Keratinocyte (primary cell): ENCODE measurements around the gene TFAP2B. TPM values are rescaled to one million over a fixed set of nuclear protein-coding genes. Genes with fewer than 3 reads are reported as not detected.

Source experiments
- DNase-seq: peaks from one replicate; pipeline ENCODE4 v3.0.0-alpha.2; 2011; ENCODE audit warnings: low read depth, missing footprints, low spot score
- FAIRE-seq: peaks from 2 replicates; lab custom pipeline; 2011; peaks lifted over from hg19 to GRCh38; lab: Jason Lieb, UNC
- H2AFZ ChIP-seq: 2 replicates; pipeline ENCODE4 v1.6.0; 2012; ENCODE audit warnings: low read length, control low read depth, inconsistent platforms; ENCODE audit not compliant: control insufficient read depth
- H3K27ac ChIP-seq: 2 replicates; pipeline ENCODE4 v1.5.1; 2011; ENCODE audit warnings: low read length; ENCODE audit not compliant: control insufficient read depth, insufficient read depth
- H3K27me3 ChIP-seq: 3 replicates; pipeline ENCODE4 v1.6.0; 2011; ENCODE audit warnings: low read length; ENCODE audit not compliant: control insufficient read depth, insufficient read depth; ENCODE audit errors: extremely low read depth
- H3K36me3 ChIP-seq, 2 experiments: 2 replicates in 1 of 2; 3 replicates in 1 of 2; pipeline ENCODE4 v1.5.1; 2011; ENCODE audit warnings: low read length in 2 of 2, mild to moderate bottlenecking in 1 of 2; ENCODE audit not compliant: control insufficient read depth in 2 of 2, insufficient read depth in 2 of 2; ENCODE audit errors: extremely low read depth in 1 of 2
- H3K4me1 ChIP-seq: 3 replicates; pipeline ENCODE4 v1.5.1; 2011; ENCODE audit warnings: low read length; ENCODE audit not compliant: control insufficient read depth, insufficient read depth; ENCODE audit errors: extremely low read depth
- H3K4me2 ChIP-seq: 3 replicates; pipeline ENCODE4 v1.6.0; 2011; ENCODE audit warnings: low read depth, low read length; ENCODE audit not compliant: control insufficient read depth, insufficient read depth; ENCODE audit errors: extremely low read depth
- H3K4me3 ChIP-seq, 3 experiments: fragments of 200-600 bp in 1 of 3; sonication (generic) in 1 of 3; 2 replicates in 2 of 3; 3 replicates in 1 of 3; pipeline ENCODE4 v1.5.1; 2011 to 2016; ENCODE audit warnings: low read length in 3 of 3, mild to moderate bottlenecking in 3 of 3, control low read depth in 2 of 3, inconsistent platforms in 1 of 3, low read depth in 1 of 3, mixed read lengths in 1 of 3, mixed run types in 1 of 3, moderate library complexity in 1 of 3; ENCODE audit not compliant: control insufficient read depth in 2 of 3, insufficient read depth in 2 of 3; ENCODE audit errors: extremely low read depth in 1 of 3
- H3K79me2 ChIP-seq: 2 replicates; pipeline ENCODE4 v1.6.0; 2012; ENCODE audit warnings: low read length; ENCODE audit not compliant: control insufficient read depth, insufficient read depth
- H3K9ac ChIP-seq: 3 replicates; pipeline ENCODE4 v1.6.0; 2011; ENCODE audit warnings: low read length; ENCODE audit not compliant: control insufficient read depth, insufficient read depth; ENCODE audit errors: extremely low read depth
- H3K9me1 ChIP-seq: 3 replicates; pipeline ENCODE4 v1.6.0; 2011; ENCODE audit warnings: low read length; ENCODE audit not compliant: control insufficient read depth, insufficient read depth; ENCODE audit errors: extremely low read depth
- H3K9me3 ChIP-seq: 2 replicates; pipeline ENCODE4 v1.5.1; 2012; ENCODE audit warnings: low read depth, low read length; ENCODE audit not compliant: control insufficient read depth
- H4K20me1 ChIP-seq: 3 replicates; pipeline ENCODE4 v1.6.0; 2011; ENCODE audit warnings: low read length; ENCODE audit not compliant: control insufficient read depth, insufficient read depth; ENCODE audit errors: extremely low read depth
- CTCF ChIP-seq, 3 experiments: IDR thresholded peaks in 1 of 3; conservative IDR thresholded peaks in 1 of 3; optimal IDR thresholded peaks in 1 of 3; 2 replicates in 2 of 3; 3 replicates in 1 of 3; pipeline versions ENCODE3 to v1.5.1; 2011; ENCODE audit warnings: low read length in 3 of 3, mild to moderate bottlenecking in 3 of 3, moderate library complexity in 2 of 3, control low read depth in 1 of 3, inconsistent platforms in 1 of 3; ENCODE audit not compliant: insufficient read depth in 2 of 3; ENCODE audit errors: extremely low read depth in 1 of 3
- EZH2 ChIP-seq: IDR thresholded peaks from one replicate; pipeline ENCODE4 v1.6.1; 2012; ENCODE audit warnings: inconsistent platforms, mild to moderate bottlenecking, low read length, moderate library complexity
- dilution Hi-C: fragments of 300-500 bp; cut with MboI; formaldehyde crosslinking; loops from one replicate; pipeline ENCODE4 v1.7.0; 2020; ENCODE audit warnings: low sequenced_read_pairs; ENCODE audit not compliant: extremely low pct_ligation_motif_present
- polyA plus RNA-seq, 5 experiments: library from polyadenylated mRNA; depleted of rRNA in 3 of 5; stranded (reverse) in 3 of 5; stranded (forward) in 1 of 5; unstranded in 1 of 5; fragments of >200 nt; gene quantifications; 1 replicate in 1 of 5; 2 replicates in 3 of 5; 3 replicates in 1 of 5; pipeline versions ENCODE4 v1.2.1 to v1.2.3, GENCODE V29; 2011 to 2012; ENCODE audit warnings: missing spikeins in 2 of 5, low read depth in 1 of 5, low replicate concordance in 1 of 5

The TFAP2B gene
- polyA plus RNA-seq, 1 donor (not counting 4 experiments of a cell fraction or from before 2014, with no cell fraction given), result 0.01 TPM

- Histone ChIP-seq H3K9me1 (no peaks in the 10 kb centered on the region), H3K27me3 (peaks cover 6% of the 10 kb centered on the region), H3K4me1 (no peaks in the 10 kb centered on the region), H3K27ac (no peak overlapping the region), H4K20me1 (no peaks in the 10 kb centered on the region), H3K4me2 (no peak overlapping the region), H3K9me3 (no peaks in the 10 kb centered on the region), H3K79me2 (no peaks in the 10 kb centered on the region), H3K9ac (no peak overlapping the region), H3K4me3 (no peak overlapping the region), H2AFZ (no peak overlapping the region), H3K36me3 (no peaks in the 10 kb centered on the region)
- no peak for FAIRE-seq
- DNase-seq, result no peak
- TF ChIP-seq EZH2 (no peak), CTCF (optimal IDR thresholded peaks at IDR 0.05 in 1 of 3, IDR thresholded peaks at IDR 0.05 in 1 of 3, conservative IDR thresholded peaks at IDR 0.05 in 1 of 3; ENCODE audit: extremely low read depth in 1 of 3, insufficient read depth in 2 of 3, low read length in 3 of 3) (no peak)
- dilution Hi-C loops, result no loop called here
These were observed 23.1 kb upstream of the TFAP2B start for GRCh38 chr6:50795574-50795973.

- no peaks in the 10 kb centered on the region for H3K4me1 ChIP-seq
- no peak for DNase-seq
- no peaks in the 10 kb centered on the region for H4K20me1 ChIP-seq
- TF ChIP-seq EZH2 (no peak), CTCF (optimal IDR thresholded peaks at IDR 0.05 in 1 of 3, IDR thresholded peaks at IDR 0.05 in 1 of 3, conservative IDR thresholded peaks at IDR 0.05 in 1 of 3; ENCODE audit: extremely low read depth in 1 of 3, insufficient read depth in 2 of 3, low read length in 3 of 3) (no peak)
- no peak overlapping the region for H2AFZ ChIP-seq
- no peak overlapping the region for H3K4me3 ChIP-seq
- no peaks in the 10 kb centered on the region for H3K36me3 ChIP-seq
- H3K9me3 ChIP-seq, result no peaks in the 10 kb centered on the region
- H3K27me3 ChIP-seq, result no peaks in the 10 kb centered on the region
- no peak overlapping the region for H3K9ac ChIP-seq
- no peak for FAIRE-seq
- dilution Hi-C loops, result no loop called here
- no peak overlapping the region for H3K4me2 ChIP-seq
- no peaks in the 10 kb centered on the region for H3K79me2 ChIP-seq
- no peak overlapping the region for H3K27ac ChIP-seq
- no peaks in the 10 kb centered on the region for H3K9me1 ChIP-seq
These were observed 14.4 kb upstream of the TFAP2B start for GRCh38 chr6:50804283-50804682.
